ENCODE data around the gene KLK2. TPM values are rescaled to one million over a fixed set of nuclear protein-coding genes. Genes with fewer than 3 reads are reported as not detected.

KLK2 gene
- total and polyA plus RNA-seq, 2 of the 8 experiments (the other 6 are each of a cell fraction or from before 2014, with no cell fraction given), result 0.20 TPM; not detected in 1

DNA sequence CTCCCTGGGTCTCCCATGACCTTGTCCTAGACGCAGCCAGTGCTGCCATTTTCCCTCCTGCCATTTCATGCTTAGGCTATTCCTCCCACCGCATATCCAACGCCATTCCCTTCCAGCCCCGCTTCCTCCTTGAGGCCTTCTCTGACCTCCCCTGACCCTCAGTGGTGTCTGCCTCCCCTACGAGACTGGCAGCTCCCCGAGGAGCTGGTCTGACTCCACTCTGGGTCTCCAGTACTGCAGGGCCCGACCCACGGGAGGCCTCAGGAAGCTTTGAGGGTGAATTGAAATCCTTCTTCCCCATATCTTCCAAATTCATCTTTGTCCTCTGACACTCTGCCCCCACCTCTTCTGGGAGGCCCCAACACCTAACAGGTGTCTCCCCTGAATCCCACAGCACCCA lies 40.6 kb upstream of the KLK2 start:
- H3K79me1 ChIP-seq (ENCODE audit: low read depth, low read length), result no peaks in the 10 kb centered on the region
- H3K9ac ChIP-seq (replicated peaks in 1 of 4; ENCODE audit: extremely low read depth in 1 of 4, low read depth in 3 of 4, low read length in 3 of 4), result no peak overlapping the region
- CTCF ChIA-PET (ENCODE audit: partially characterized antibody), result interaction anchor here (1.7 kb wide), 1 partner anchor 11 kb away, joined by 7 read pairs; no protein-coding TSS in a partner anchor
- no peak overlapping the region; the same call in 1 of the 2 replicates for H3K18ac ChIP-seq (ENCODE audit: extremely low read depth, low read length)
- H2BK20ac ChIP-seq (ENCODE audit: low read length), result no peak overlapping the region
- H4K8ac ChIP-seq (ENCODE audit: extremely low read depth, insufficient read depth, low read length), result no peak overlapping the region
- no peaks in the 10 kb centered on the region for H3K36me3 ChIP-seq (ENCODE audit: control insufficient read depth in 2 of 4, insufficient read depth in 4 of 4, low read length in 3 of 4)
- H3K4me3 ChIP-seq (ENCODE audit: extremely low read depth in 1 of 4, insufficient read depth in 2 of 4, low read depth in 3 of 4, low read length in 4 of 4), result no peak overlapping the region
- H3K4me1 ChIP-seq (replicated peaks in 1 of 4; ENCODE audit: control insufficient read depth in 3 of 4, insufficient read depth in 4 of 4, low read length in 3 of 4), result peaks cover 0 to 5% (median 2%) of the 10 kb centered on the region in 4 experiments; a peak in 3 of 7 replicates
- H2AK5ac ChIP-seq (ENCODE audit: low read depth, low read length), result no peak overlapping the region
- no peak overlapping the region for H4K91ac ChIP-seq (replicated peaks; ENCODE audit: insufficient read length, low read length)
- no peak overlapping the region for H3K14ac ChIP-seq (ENCODE audit: insufficient read length)
- no peak overlapping the region for H2BK12ac ChIP-seq (ENCODE audit: low read depth, low read length)
- FAIRE-seq (no peak), DNase-seq (ENCODE audit: low read depth in 1 of 2, low spot score in 2 of 2) (no peak)
- H2AFZ ChIP-seq (ENCODE audit: low read length), result no peak overlapping the region
- peaks cover 0 to 26% (median 8%) of the 10 kb centered on the region in 4 experiments; a peak in 6 of 7 replicates for H3K27me3 ChIP-seq (replicated peaks in 1 of 4; ENCODE audit: control insufficient read depth in 3 of 4, extremely low read depth in 1 of 4, insufficient read depth in 3 of 4, low read length in 3 of 4)
- peaks cover 8% of the 10 kb centered on the region; the same call in 1 of the 2 replicates for H3K23me2 ChIP-seq (ENCODE audit: low read depth, low read length)
- H2BK5ac ChIP-seq (ENCODE audit: low read depth, low read length), result no peak overlapping the region
- H3K9me3 ChIP-seq (ENCODE audit: insufficient read depth in 2 of 2, low read depth in 1 of 2, low read length in 1 of 2), result no peaks in the 10 kb centered on the region
- WGBS, 2 experiments (ENCODE audit: extremely low coverage in 1 of 2, insufficient coverage in 1 of 2, insufficient read length in 1 of 2, insufficient replicate concordance in 2 of 2, low coverage in 1 of 2, low lambda C conversion rate in 2 of 2, missing lambda C conversion rate in 1 of 2), result 94% methylated on average over 8 of the region's 8 CpGs; no CpG with 5 or more reads in 1 of the 2 experiments
- no peaks in the 10 kb centered on the region for H4K20me1 ChIP-seq (replicated peaks in 1 of 2; ENCODE audit: control insufficient read depth in 1 of 2, insufficient read depth in 2 of 2, low read length in 2 of 2)
- H4K5ac ChIP-seq (ENCODE audit: insufficient read length, low read depth, low read length), result no peak overlapping the region
- POLR2A ChIA-PET (ENCODE audit: partially characterized antibody), result interaction anchor here (1.3 to 1.7 kb wide), 2 partner anchors 28 to 35 kb away, joined by 6 read pairs; no protein-coding TSS in a partner anchor
- H3K23ac ChIP-seq (ENCODE audit: insufficient read length), result no peak overlapping the region
- H2BK120ac ChIP-seq (replicated peaks; ENCODE audit: low read depth, low read length), result no peak overlapping the region
- no peaks in the 10 kb centered on the region for H3K79me2 ChIP-seq (ENCODE audit: control insufficient read depth in 1 of 2, insufficient read depth in 2 of 2, low read length in 2 of 2)
- no peak overlapping the region for H2BK15ac ChIP-seq (ENCODE audit: low read length)
- H3K27ac ChIP-seq (ENCODE audit: low read depth, low read length), result no peak overlapping the region
- no peak overlapping the region for H3K4ac ChIP-seq (replicated peaks; ENCODE audit: insufficient read length, low read depth, low read length)
- H3K4me2 ChIP-seq (ENCODE audit: insufficient read depth in 1 of 2, low read depth in 2 of 2, low read length in 2 of 2), result no peak overlapping the region
- no peak overlapping the region for H3K56ac ChIP-seq (replicated peaks; ENCODE audit: insufficient read length, low read depth, low read length)
- no peak for TF ChIP-seq SP4 (IDR thresholded peaks at IDR 0.05; ENCODE audit: low read length)
- TF ChIP-seq BACH1 (IDR thresholded peaks at IDR 0.05; ENCODE audit: low read length), result no peak
- TF ChIP-seq CHD2 (IDR thresholded peaks at IDR 0.05; ENCODE audit: low read length), result no peak
- no peak for TF ChIP-seq RBBP5 (IDR thresholded peaks at IDR 0.05; ENCODE audit: borderline replicate concordance, low read depth, low read length)
- TF ChIP-seq, protein P1, sequence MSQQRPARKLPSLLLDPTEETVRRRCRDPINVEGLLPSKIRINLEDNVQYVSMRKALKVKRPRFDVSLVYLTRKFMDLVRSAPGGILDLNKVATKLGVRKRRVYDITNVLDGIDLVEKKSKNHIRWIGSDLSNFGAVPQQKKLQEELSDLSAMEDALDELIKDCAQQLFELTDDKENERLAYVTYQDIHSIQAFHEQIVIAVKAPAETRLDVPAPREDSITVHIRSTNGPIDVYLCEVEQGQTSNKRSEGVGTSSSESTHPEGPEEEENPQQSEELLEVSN (IDR thresholded peaks at IDR 0.05), result no peak
